ENCODE measurements around the gene TMEM161B.

TMEM161B gene

GRCh38 chr5:88150747-88151146, 117.9 kb downstream of the TMEM161B start:
- TF ChIP-seq PPARA (CRISPR knock-in tag; IDR thresholded peaks at IDR 0.05; ENCODE audit: borderline replicate concordance) (no peak), ZFP30 (CRISPR knock-in tag; IDR thresholded peaks at IDR 0.05) (no peak), OSR1 (CRISPR knock-in tag; IDR thresholded peaks at IDR 0.05) (no peak), ESRRG (CRISPR knock-in tag; IDR thresholded peaks at IDR 0.05) (no peak), ARNTL (CRISPR knock-in tag; IDR thresholded peaks at IDR 0.05; ENCODE audit: borderline replicate concordance, low read depth) (no peak), CSDC2 (CRISPR knock-in tag; IDR thresholded peaks at IDR 0.05) (no peak)
- no peak for ATAC-seq

GRCh38 chr5:88145611-88146467, 122.8 kb downstream of the TMEM161B start:
- TF ChIP-seq ZFP3 (CRISPR knock-in tag; IDR thresholded peaks at IDR 0.05) (no peak), RARB (CRISPR knock-in tag; IDR thresholded peaks at IDR 0.05) (no peak), PPARA (CRISPR knock-in tag; IDR thresholded peaks at IDR 0.05; ENCODE audit: borderline replicate concordance) (no peak), TOX (CRISPR knock-in tag; IDR thresholded peaks at IDR 0.05; ENCODE audit: borderline replicate concordance) (no peak), CSDC2 (CRISPR knock-in tag; IDR thresholded peaks at IDR 0.05) (no peak), GLIS3 (CRISPR knock-in tag; IDR thresholded peaks at IDR 0.05) (no peak), SNAI2 (CRISPR knock-in tag; IDR thresholded peaks at IDR 0.05) (no peak), POU6F1 (CRISPR knock-in tag; IDR thresholded peaks at IDR 0.05; ENCODE audit: borderline replicate concordance, low read depth) (no peak), ZFP30 (CRISPR knock-in tag; IDR thresholded peaks at IDR 0.05) (no peak), PATZ1 (CRISPR knock-in tag; IDR thresholded peaks at IDR 0.05; ENCODE audit: borderline replicate concordance) (no peak), TSHZ2 (CRISPR knock-in tag; IDR thresholded peaks at IDR 0.05) (no peak), ZC3H10 (CRISPR knock-in tag; IDR thresholded peaks at IDR 0.05) (no peak), ZNF70 (CRISPR knock-in tag; IDR thresholded peaks at IDR 0.05) (no peak), ZNF565 (CRISPR knock-in tag; conservative IDR thresholded peaks at IDR 0.05; ENCODE audit: low read depth) (no peak)
- ATAC-seq, result no peak

GRCh38 chr5:88145221-88145610, 123.4 kb downstream of the TMEM161B start:
- no peak for ATAC-seq
- no peak for TF ChIP-seq TSHZ2 (CRISPR knock-in tag; IDR thresholded peaks at IDR 0.05)
